SK-N-SH (cell line): ENCODE data around the gene ADPRHL1. TPM values are rescaled to one million over a fixed set of nuclear protein-coding genes. Genes with fewer than 3 reads are reported as not detected.

Source experiments
- CTCF ChIA-PET: fragments of 300-600, 350-600 bp; formaldehyde crosslinking; extraction: SDS; loops from one replicate; lab custom pipeline; 2021; lab: Yijun Ruan, JAX
- POLR2A ChIA-PET: fragments of 350-600 bp; sonication (Branson Sonifier 250); formaldehyde crosslinking; extraction: SDS; loops from one replicate; lab custom pipeline; 2020; ENCODE audit warnings: antibody characterized with exemption, inconsistent platforms; lab: Yijun Ruan, JAX
- DNase-seq: peaks from one replicate; pipeline ENCODE4 v3.0.0; 2012
- H2AFZ ChIP-seq: fragments of 200-600 bp; sonication (generic); 2 replicates; pipeline ENCODE4 v1.8.1; 2016; ENCODE audit warnings: antibody characterized with exemption, mild to moderate bottlenecking, low read depth
- H3F3A ChIP-seq: fragments of 200-600 bp; sonication (generic); replicated peaks from 2 replicates; pipeline ENCODE3; 2016; ENCODE audit warnings: antibody characterized with exemption, mild to moderate bottlenecking; ENCODE audit not compliant: insufficient read depth
- H3K27ac ChIP-seq, 2 experiments: fragments of 200-500 bp in 1 of 2; fragments of 200-600 bp in 1 of 2; sonication (Bioruptor generic) in 1 of 2; sonication (generic), shearing (Covaris generic) in 1 of 2; 2 replicates each; pipeline versions ENCODE4 v1.5.1 to v1.6.1; 2014 to 2016; ENCODE audit warnings: low read depth in 2 of 2, inconsistent platforms in 1 of 2, low read length in 1 of 2, mild to moderate bottlenecking in 1 of 2, mixed read lengths in 1 of 2
- H3K27me3 ChIP-seq: fragments of 200-600 bp; sonication (generic), shearing (Covaris generic); 2 replicates; pipeline ENCODE4 v1.6.1; 2016; ENCODE audit warnings: mixed run types; ENCODE audit not compliant: insufficient read depth
- H3K36me3 ChIP-seq, 2 experiments: fragments of 200-500 bp in 1 of 2; fragments of 200-600 bp in 1 of 2; sonication (Bioruptor generic) in 1 of 2; sonication (generic) in 1 of 2; replicated peaks in 1 of 2; 2 replicates each; pipeline versions ENCODE3 to v1.5.1; 2014 to 2016; ENCODE audit warnings: low read length in 1 of 2, mild to moderate bottlenecking in 1 of 2; ENCODE audit not compliant: insufficient read depth in 2 of 2, control insufficient read depth in 1 of 2
- H3K4me1 ChIP-seq, 2 experiments: fragments of 200-500 bp in 1 of 2; fragments of 200-600 bp in 1 of 2; sonication (Bioruptor generic) in 1 of 2; sonication (generic), shearing (Covaris generic) in 1 of 2; 2 replicates each; pipeline versions ENCODE4 v1.5.1 to v1.6.1; 2014 to 2016; ENCODE audit warnings: low read depth in 1 of 2, low read length in 1 of 2, mixed run types in 1 of 2; ENCODE audit not compliant: insufficient read depth in 2 of 2, control insufficient read depth in 1 of 2
- H3K4me2 ChIP-seq: fragments of 200-600 bp; sonication (generic), shearing (Covaris generic); 2 replicates; pipeline ENCODE4 v1.6.1; 2017; ENCODE audit warnings: mixed run types
- H3K4me3 ChIP-seq, 2 experiments: fragments of 200-500 bp in 1 of 2; fragments of 200-600 bp in 1 of 2; sonication (Bioruptor generic) in 1 of 2; sonication (generic), shearing (Covaris generic) in 1 of 2; 2 replicates each; pipeline versions ENCODE4 v1.5.1 to v1.8.1; 2014 to 2016; ENCODE audit warnings: low read depth in 2 of 2, inconsistent platforms in 1 of 2, low read length in 1 of 2, mild to moderate bottlenecking in 1 of 2, mixed read lengths in 1 of 2, moderate library complexity in 1 of 2
- H3K79me2 ChIP-seq: fragments of 200-600 bp; sonication (generic); 2 replicates; pipeline ENCODE4 v1.8.1; 2017; ENCODE audit warnings: mild to moderate bottlenecking; ENCODE audit not compliant: insufficient read depth
- H3K9ac ChIP-seq: fragments of 200-600 bp; sonication (generic); 2 replicates; pipeline ENCODE4 v1.6.1; 2017; ENCODE audit warnings: mixed run types
- H3K9me2 ChIP-seq: fragments of 200-600 bp; sonication (generic); 2 replicates; pipeline ENCODE4 v1.6.1; 2017; ENCODE audit warnings: mixed run types
- H3K9me3 ChIP-seq: fragments of 200-600 bp; sonication (generic); 2 replicates; pipeline ENCODE4 v1.6.1; 2017; ENCODE audit warnings: mixed run types, mild to moderate bottlenecking, moderate library complexity
- H4K20me1 ChIP-seq: fragments of 200-600 bp; sonication (generic); 2 replicates; pipeline ENCODE4 v1.6.1; 2017; ENCODE audit warnings: mild to moderate bottlenecking, mixed run types; ENCODE audit not compliant: insufficient read depth
- EZH2phosphoT487 ChIP-seq: fragments of 200-600 bp; sonication (generic); IDR thresholded peaks from 2 replicates; pipeline ENCODE4 v1.6.1; 2017; ENCODE audit warnings: low read depth, mixed run types, mild to moderate bottlenecking, antibody characterized with exemption, moderate library complexity, borderline replicate concordance
- FOSL2 ChIP-seq: IDR thresholded peaks from 2 replicates; pipeline ENCODE4 v1.4.0; 2012; ENCODE audit warnings: low read depth, mild to moderate bottlenecking, moderate library complexity, borderline replicate concordance
- FOXM1 ChIP-seq: IDR thresholded peaks from 2 replicates; pipeline ENCODE4 v1.4.0; 2012; ENCODE audit warnings: low read depth, mild to moderate bottlenecking
- GATA2 ChIP-seq: sonication (generic); formaldehyde crosslinking; IDR thresholded peaks from 2 replicates; pipeline ENCODE4 v1.5.0; 2020; ENCODE audit warnings: mild to moderate bottlenecking, missing genetic modification reagents
- IRF3 ChIP-seq: fragments of 150-350 bp; IDR thresholded peaks from 2 replicates; pipeline ENCODE4 v1.6.1; 2016; ENCODE audit warnings: mild to moderate bottlenecking, low read depth, low read length
- JUND ChIP-seq: IDR thresholded peaks from 2 replicates; pipeline ENCODE4 v1.4.0; 2012
- MAX ChIP-seq: IDR thresholded peaks from 2 replicates; pipeline ENCODE4 v1.4.0; 2012; ENCODE audit warnings: low read depth
- MXI1 ChIP-seq: IDR thresholded peaks from 2 replicates; pipeline ENCODE4 v1.6.1; 2012; ENCODE audit warnings: mild to moderate bottlenecking, low read depth, low read length, improper control_type of control experiment
- NRF1 ChIP-seq: IDR thresholded peaks from 2 replicates; pipeline ENCODE4 v1.6.1; 2012; ENCODE audit warnings: low read depth, mild to moderate bottlenecking, low read length
- PBX3 ChIP-seq: IDR thresholded peaks from 2 replicates; pipeline ENCODE4; 2012
- RCOR1 ChIP-seq: fragments of 150-350 bp; IDR thresholded peaks from 2 replicates; pipeline ENCODE4 v1.6.1; 2017; ENCODE audit warnings: antibody characterized with exemption, low read length
- RFX5 ChIP-seq: IDR thresholded peaks from 2 replicates; pipeline ENCODE4 v1.6.1; 2012; ENCODE audit warnings: mild to moderate bottlenecking, improper control_type of control experiment, low read length
- RXRA ChIP-seq: IDR thresholded peaks from 2 replicates; pipeline ENCODE4 v1.4.0; 2012; ENCODE audit warnings: low read depth, mild to moderate bottlenecking, borderline replicate concordance
- SIN3A ChIP-seq: IDR thresholded peaks from 2 replicates; pipeline ENCODE4 v1.6.1; 2012; ENCODE audit warnings: low read depth, mild to moderate bottlenecking, low read length, moderate library complexity, borderline replicate concordance
- TEAD4 ChIP-seq: IDR thresholded peaks from 2 replicates; pipeline ENCODE4 v1.4.0; 2012; ENCODE audit warnings: mild to moderate bottlenecking, borderline replicate concordance; ENCODE audit not compliant: insufficient read depth
- USF2 ChIP-seq: fragments of 150-350 bp; IDR thresholded peaks from 2 replicates; pipeline ENCODE4 v1.6.1; 2017; ENCODE audit warnings: antibody characterized with exemption, low read length, low read depth, borderline replicate concordance
- YY1 ChIP-seq: IDR thresholded peaks from 2 replicates; pipeline ENCODE4 v1.4.0; 2012; ENCODE audit warnings: low read depth, mild to moderate bottlenecking
- ZBTB33 ChIP-seq: IDR thresholded peaks from 2 replicates; pipeline ENCODE4 v1.4.0; 2012; ENCODE audit warnings: low read depth, borderline replicate concordance
- WGBS: methylation state at CpG from one replicate; pipeline ENCODE4 v1.1.6; 2017; ENCODE audit warnings: low lambda C conversion rate; 5-methylcytosine and 5-hydroxymethylcytosine counted together
- polyA plus RNA-seq, 3 experiments: library from polyadenylated mRNA; depleted of rRNA; stranded (reverse); fragments of >200 nt; gene quantifications; 2 replicates each; pipeline ENCODE4 v1.2.3, GENCODE V29; 2012

The ADPRHL1 gene
- polyA plus RNA-seq, 1 of the 3 experiments (the other 2 are of a cell fraction) = 1.0 TPM

GRCh38 chr13:113378825-113379224 is 74.5 kb downstream of the ADPRHL1 start:
- H3K36me3 ChIP-seq = no peaks in the 10 kb centered on the region
- CTCF ChIA-PET = no interaction called here
- DNase-seq = no peak

More at GRCh38 chr13:113378825-113379224, 74.5 kb downstream of the ADPRHL1 start:
- Histone ChIP-seq H3K9me2 (no peaks in the 10 kb centered on the region), H3K4me1 (no peaks in the 10 kb centered on the region), H3F3A (no peaks in the 10 kb centered on the region)
- POLR2A ChIA-PET = no interaction called here
- WGBS = 13% methylated on average over 1 of the region's 10 CpGs
- TF ChIP-seq RFX5 (no peak), FOXM1 (no peak), SIN3A (no peak), RCOR1 (no peak), YY1 (no peak), USF2 (no peak), FOSL2 (no peak), MXI1 (no peak), MAX (no peak), EZH2phosphoT487 (no peak), JUND (no peak), GATA2 (CRISPR knock-in tag) (no peak), NRF1 (no peak), TEAD4 (no peak), PBX3 (no peak), RXRA (no peak), IRF3 (no peak), ZBTB33 (no peak)
- TF ChIP-seq, all 33 proteins: peak for 0
- Histone ChIP-seq H3K9me3 (no peaks in the 10 kb centered on the region), H3K27ac (no peak overlapping the region), H3K79me2 (no peaks in the 10 kb centered on the region), H4K20me1 (no peaks in the 10 kb centered on the region), H3K9ac (no peak overlapping the region), H2AFZ (no peak overlapping the region), H3K4me3 (no peak overlapping the region), H3K27me3 (no peaks in the 10 kb centered on the region; the same call in 1 of the 2 replicates), H3K4me2 (no peak overlapping the region)
